Tibial artery (tissue), 4 donors: ENCODE results near the gene MRTO4.
"Not testable (repeated sequence)": the region's sequence is repeated elsewhere in the genome, so short reads cannot be mapped to it uniquely, and the experiment has no call there.

Source experiments
- DNase-seq, 2 donors: peaks; one replicate each; pipeline ENCODE4 v3.0.0-alpha.2; 2019
- H3K27ac ChIP-seq, 2 donors: fragments of 200-600 bp; sonication (generic) in 1 of 2; 1 replicate in 1 of 2; 2 replicates in 1 of 2; pipeline ENCODE4 v1.5.1; 2018 to 2019; ENCODE audit warnings: mild to moderate bottlenecking in 1 of 2
- H3K27me3 ChIP-seq, 2 donors: fragments of 200-600 bp; sonication (generic) in 1 of 2; one replicate each; pipeline versions ENCODE4 v1.5.1 to v1.6.0; 2016 to 2019
- H3K36me3 ChIP-seq, 3 donors: fragments of 200-600 bp; sonication (generic) in 2 of 3; one replicate each; pipeline ENCODE4 v1.5.1; 2016 to 2019; ENCODE audit warnings: mild to moderate bottlenecking in 2 of 3
- H3K4me1 ChIP-seq, 4 donors: fragments of 200-600 bp; sonication (generic) in 2 of 4; 1 replicate in 3 of 4; 2 replicates in 1 of 4; pipeline ENCODE4 v1.5.1; 2016 to 2019
- H3K4me3 ChIP-seq, 2 donors: fragments of 200-600 bp; sonication (generic) in 1 of 2; 1 replicate in 1 of 2; 2 replicates in 1 of 2; pipeline ENCODE4 v1.5.1; 2018 to 2019; ENCODE audit warnings: mild to moderate bottlenecking in 2 of 2
- H3K9me3 ChIP-seq, 3 donors: fragments of 200-600 bp; sonication (generic) in 1 of 3; one replicate each; pipeline ENCODE4 v1.5.1; 2016 to 2019
- CTCF ChIP-seq, 2 experiments: fragments of 200-600 bp in 1 of 2; fragments of 450-650 bp in 1 of 2; IDR thresholded peaks; one replicate each; pipeline ENCODE4 v1.5.1; 2017 to 2019; ENCODE audit warnings: antibody characterized with exemption in 2 of 2, mild to moderate bottlenecking in 1 of 2, moderate library complexity in 1 of 2
- intact Hi-C: fragments of 100-400 bp; cut with DNase I; formaldehyde crosslinking; loops from one replicate; pipeline ENCODE4 v1.15.0; 2023; ENCODE audit warnings: low total_unique reads

MRTO4 gene

GRCh38 chr1:19272064-19272463 lies 20.5 kb downstream of the MRTO4 start:
- Histone ChIP-seq H3K4me1 (peaks cover 0 to 5% (median 2%) of the 10 kb centered on the region in 4 donors), H3K4me3 (no peak overlapping the region), H3K27me3 (peaks cover 0 to 10% of the 10 kb centered on the region in 2 donors), H3K27ac (no peak overlapping the region), H3K9me3 (peaks cover 0 to 5% (median 3%) of the 10 kb centered on the region in 3 donors), H3K36me3 (peaks cover 0 to 4% (median 0%) of the 10 kb centered on the region in 3 donors)
- no peak for TF ChIP-seq CTCF (IDR thresholded peaks at IDR 0.05)
- intact Hi-C loops = no loop called here
- no peak for DNase-seq

DNA sequence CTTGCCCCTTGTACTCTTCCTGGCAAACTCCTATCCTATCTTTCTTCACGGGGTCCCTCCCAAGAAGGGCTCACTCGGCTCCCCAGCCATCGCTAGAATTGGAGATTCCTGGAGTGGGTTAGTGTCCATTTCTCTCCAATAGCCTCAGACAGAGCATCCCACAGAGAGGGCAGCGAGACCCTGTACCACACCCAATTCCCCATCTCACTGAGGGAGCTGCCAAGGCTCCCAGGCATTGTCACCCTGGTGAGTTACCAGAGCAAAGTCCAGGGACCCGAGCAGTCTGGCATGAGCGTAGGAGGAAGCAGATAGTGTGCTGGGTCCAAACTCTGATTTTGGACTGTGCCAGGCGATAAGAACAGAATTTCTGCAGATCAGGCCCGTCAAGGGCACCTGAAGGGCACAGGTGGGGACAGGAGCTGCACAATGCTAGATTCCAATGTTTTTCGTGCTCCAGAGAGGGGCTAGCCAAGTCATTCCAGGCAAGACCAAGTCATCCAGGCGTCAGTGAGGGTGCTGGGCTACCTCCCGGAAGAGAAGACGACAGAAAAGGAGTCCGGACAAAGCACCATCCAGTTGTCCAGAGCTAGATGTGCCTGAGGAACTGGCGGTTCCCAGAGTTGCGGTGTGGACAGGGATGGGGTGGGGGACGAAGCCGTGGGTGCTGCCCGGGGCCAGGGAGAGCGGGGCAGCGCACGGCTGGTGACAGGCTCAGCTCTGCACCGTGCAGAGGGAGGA lies 21.7 kb downstream of the MRTO4 start:
- H3K36me3 ChIP-seq = peaks cover 0 to 4% (median 0%) of the 10 kb centered on the region in 3 donors
- H3K4me1 ChIP-seq = peaks cover 0 to 5% (median 2%) of the 10 kb centered on the region in 4 donors
- no peak overlapping the region for H3K27ac ChIP-seq
- peaks cover 0 to 10% of the 10 kb centered on the region in 2 donors for H3K27me3 ChIP-seq
- no peak for DNase-seq
- TF ChIP-seq CTCF (IDR thresholded peaks at IDR 0.05) = no peak
- H3K9me3 ChIP-seq = peaks cover 0 to 10% (median 5%) of the 10 kb centered on the region in 3 donors
- intact Hi-C loops = no loop called here
- no peak overlapping the region for H3K4me3 ChIP-seq

- not testable (repeated sequence) for DNase-seq, H3K4me3 ChIP-seq, H3K36me3 ChIP-seq
These were observed 22.4 kb downstream of the MRTO4 start for GRCh38 chr1:19273844-19274531.

DNA sequence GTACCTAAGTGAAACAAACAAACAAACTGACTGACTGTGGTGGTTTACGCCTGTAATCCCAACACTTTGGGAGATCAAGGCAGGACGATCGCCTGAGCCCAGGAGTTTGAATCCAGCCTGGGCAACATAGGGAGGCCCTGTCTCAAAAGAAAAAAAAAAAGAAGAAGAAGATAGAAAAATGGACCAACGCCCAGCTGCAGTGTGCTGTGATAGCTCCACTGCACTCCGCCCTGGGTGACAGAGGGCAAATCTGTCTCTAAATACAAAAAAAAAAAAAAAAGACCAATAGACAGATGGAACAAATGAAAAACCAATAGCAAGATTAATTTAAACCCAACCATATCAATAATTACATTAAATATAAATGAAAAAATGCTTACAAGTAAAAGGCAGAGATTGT lies 23.0 kb downstream of the MRTO4 start:
- Histone ChIP-seq H3K36me3 (peaks cover 0 to 4% (median 0%) of the 10 kb centered on the region in 3 donors), H3K4me1 (peaks cover 0 to 5% (median 2%) of the 10 kb centered on the region in 4 donors), H3K9me3 (peaks cover 0 to 10% (median 5%) of the 10 kb centered on the region in 3 donors), H3K4me3 (no peak overlapping the region), H3K27me3 (peaks cover 0 to 10% of the 10 kb centered on the region in 2 donors), H3K27ac (no peak overlapping the region)
- DNase-seq = no peak
- intact Hi-C loops = no loop called here
- no peak for TF ChIP-seq CTCF (IDR thresholded peaks at IDR 0.05)

More at GRCh38 chr1:19273844-19274531, 22.4 kb downstream of the MRTO4 start:
- intact Hi-C loops, H3K27ac ChIP-seq, H3K4me1 ChIP-seq: not testable (repeated sequence)
- peaks cover 0 to 10% (median 5%) of the 10 kb centered on the region in 3 donors for H3K9me3 ChIP-seq
- peaks cover 0 to 10% of the 10 kb centered on the region in 2 donors for H3K27me3 ChIP-seq

GRCh38 chr1:19283891-19284290 lies 32.3 kb downstream of the MRTO4 start:
- Histone ChIP-seq H3K27ac (no peak overlapping the region), H3K4me3 (no peak overlapping the region), H3K27me3 (no peaks in the 10 kb centered on the region), H3K4me1 (peaks cover 0 to 8% (median 3%) of the 10 kb centered on the region in 4 donors), H3K9me3 (no peaks in the 10 kb centered on the region), H3K36me3 (peaks cover 0 to 12% (median 0%) of the 10 kb centered on the region in 3 donors)
- TF ChIP-seq CTCF (IDR thresholded peaks at IDR 0.05) = no peak
- no peak for DNase-seq
- intact Hi-C loops = no loop called here

DNA sequence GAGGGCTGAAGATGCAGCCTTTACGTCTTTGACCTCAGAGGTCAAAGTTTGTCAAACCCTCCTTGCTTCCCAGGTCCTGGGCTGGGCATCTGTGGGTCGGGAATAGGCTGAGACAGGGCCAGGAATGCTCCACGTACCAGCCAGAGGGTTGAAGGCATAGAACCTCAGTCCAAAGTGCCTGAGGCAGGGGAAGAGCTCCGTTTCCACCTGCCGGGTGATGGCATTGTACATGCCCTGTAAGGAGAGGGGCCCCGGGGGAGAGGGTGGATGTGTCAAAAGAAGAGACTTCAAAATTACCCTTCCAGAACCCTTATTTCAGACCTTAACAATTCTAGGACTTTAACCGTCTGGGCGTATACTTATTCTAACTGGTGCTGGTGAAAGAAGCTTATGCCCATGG lies 33.3 kb downstream of the MRTO4 start:
- Histone ChIP-seq H3K4me3 (no peak overlapping the region), H3K4me1 (peaks cover 0 to 14% (median 5%) of the 10 kb centered on the region in 4 donors), H3K36me3 (peaks cover 0 to 12% (median 0%) of the 10 kb centered on the region in 3 donors), H3K27me3 (no peaks in the 10 kb centered on the region), H3K27ac (no peak overlapping the region), H3K9me3 (no peaks in the 10 kb centered on the region)
- no peak for DNase-seq
- TF ChIP-seq CTCF (IDR thresholded peaks at IDR 0.05) = no peak
- intact Hi-C loops = no loop called here

DNA sequence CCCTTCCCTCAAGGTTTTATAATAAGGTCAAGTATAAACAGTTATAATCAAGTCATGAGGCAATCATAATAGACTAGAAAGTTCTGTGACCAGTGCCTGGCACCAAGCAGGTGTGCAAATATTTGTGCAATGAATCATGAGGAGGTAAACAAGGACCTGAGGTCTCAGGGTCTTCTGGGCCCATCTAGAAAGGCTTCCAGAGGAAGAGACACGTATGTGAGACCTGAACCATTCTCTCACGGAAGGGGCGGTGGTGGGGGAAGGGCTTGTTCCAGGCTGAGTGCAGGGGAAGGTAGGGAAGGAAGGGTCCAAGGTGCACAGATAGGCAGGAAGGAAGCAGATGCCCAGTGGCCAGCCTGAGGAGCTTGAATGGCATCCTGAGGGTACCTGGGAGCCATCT lies 33.8 kb downstream of the MRTO4 start:
- intact Hi-C loops, H3K27ac ChIP-seq, DNase-seq, H3K9me3 ChIP-seq, H3K4me3 ChIP-seq, H3K27me3 ChIP-seq: not testable (repeated sequence)
- peaks cover 0 to 14% (median 5%) of the 10 kb centered on the region in 4 donors for H3K4me1 ChIP-seq
- H3K36me3 ChIP-seq = peaks cover 0 to 12% (median 0%) of the 10 kb centered on the region in 3 donors

DNA sequence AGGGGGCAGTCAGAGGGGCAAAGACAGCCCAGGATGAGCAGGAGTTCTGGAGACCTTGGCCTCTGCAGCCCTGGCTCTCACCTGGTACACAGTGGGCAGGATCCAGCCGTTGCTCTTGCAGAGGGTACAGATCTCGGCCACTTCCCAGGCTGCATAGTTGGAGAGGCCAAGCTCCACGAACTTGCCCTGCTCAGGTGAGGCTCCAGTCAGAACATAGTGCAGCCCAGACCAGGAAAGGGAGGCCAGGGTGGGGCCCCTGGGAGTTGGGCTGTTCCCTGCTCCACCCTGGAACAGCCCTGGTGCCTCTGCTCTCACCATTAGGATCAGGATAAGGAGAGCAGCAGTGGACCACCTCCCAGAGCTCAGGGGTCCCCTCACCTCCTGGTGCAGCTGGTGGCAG lies 34.2 kb downstream of the MRTO4 start:
- H3K9me3 ChIP-seq, H3K4me3 ChIP-seq, H3K27me3 ChIP-seq, DNase-seq, H3K27ac ChIP-seq, intact Hi-C loops: not testable (repeated sequence)
- peaks cover 0 to 12% (median 0%) of the 10 kb centered on the region in 3 donors for H3K36me3 ChIP-seq
- H3K4me1 ChIP-seq = peaks cover 0 to 14% (median 5%) of the 10 kb centered on the region in 4 donors
